SK-N-SH (cell line): ENCODE measurements around the gene FASLG. TPM values are rescaled to one million over a fixed set of nuclear protein-coding genes. Genes with fewer than 3 reads are reported as not detected.

Experiments used
- CTCF ChIA-PET: fragments of 300-600, 350-600 bp; formaldehyde crosslinking; extraction: SDS; loops from one replicate; lab custom pipeline; 2021; lab: Yijun Ruan, JAX
- POLR2A ChIA-PET: fragments of 350-600 bp; sonication (Branson Sonifier 250); formaldehyde crosslinking; extraction: SDS; loops from one replicate; lab custom pipeline; 2020; ENCODE audit warnings: antibody characterized with exemption, inconsistent platforms; lab: Yijun Ruan, JAX
- DNase-seq: peaks from one replicate; pipeline ENCODE4 v3.0.0; 2012
- H2AFZ ChIP-seq: fragments of 200-600 bp; sonication (generic); 2 replicates; pipeline ENCODE4 v1.8.1; 2016; ENCODE audit warnings: antibody characterized with exemption, mild to moderate bottlenecking, low read depth
- H3F3A ChIP-seq: fragments of 200-600 bp; sonication (generic); replicated peaks from 2 replicates; pipeline ENCODE3; 2016; ENCODE audit warnings: antibody characterized with exemption, mild to moderate bottlenecking; ENCODE audit not compliant: insufficient read depth
- H3K27ac ChIP-seq, 2 experiments: fragments of 200-500 bp in 1 of 2; fragments of 200-600 bp in 1 of 2; sonication (Bioruptor generic) in 1 of 2; sonication (generic), shearing (Covaris generic) in 1 of 2; 2 replicates each; pipeline versions ENCODE4 v1.5.1 to v1.6.1; 2014 to 2016; ENCODE audit warnings: low read depth in 2 of 2, inconsistent platforms in 1 of 2, low read length in 1 of 2, mild to moderate bottlenecking in 1 of 2, mixed read lengths in 1 of 2
- H3K27me3 ChIP-seq: fragments of 200-600 bp; sonication (generic), shearing (Covaris generic); 2 replicates; pipeline ENCODE4 v1.6.1; 2016; ENCODE audit warnings: mixed run types; ENCODE audit not compliant: insufficient read depth
- H3K36me3 ChIP-seq, 2 experiments: fragments of 200-500 bp in 1 of 2; fragments of 200-600 bp in 1 of 2; sonication (Bioruptor generic) in 1 of 2; sonication (generic) in 1 of 2; replicated peaks in 1 of 2; 2 replicates each; pipeline versions ENCODE3 to v1.5.1; 2014 to 2016; ENCODE audit warnings: low read length in 1 of 2, mild to moderate bottlenecking in 1 of 2; ENCODE audit not compliant: insufficient read depth in 2 of 2, control insufficient read depth in 1 of 2
- H3K4me1 ChIP-seq, 2 experiments: fragments of 200-500 bp in 1 of 2; fragments of 200-600 bp in 1 of 2; sonication (Bioruptor generic) in 1 of 2; sonication (generic), shearing (Covaris generic) in 1 of 2; 2 replicates each; pipeline versions ENCODE4 v1.5.1 to v1.6.1; 2014 to 2016; ENCODE audit warnings: low read depth in 1 of 2, low read length in 1 of 2, mixed run types in 1 of 2; ENCODE audit not compliant: insufficient read depth in 2 of 2, control insufficient read depth in 1 of 2
- H3K4me2 ChIP-seq: fragments of 200-600 bp; sonication (generic), shearing (Covaris generic); 2 replicates; pipeline ENCODE4 v1.6.1; 2017; ENCODE audit warnings: mixed run types
- H3K4me3 ChIP-seq, 2 experiments: fragments of 200-500 bp in 1 of 2; fragments of 200-600 bp in 1 of 2; sonication (Bioruptor generic) in 1 of 2; sonication (generic), shearing (Covaris generic) in 1 of 2; 2 replicates each; pipeline versions ENCODE4 v1.5.1 to v1.8.1; 2014 to 2016; ENCODE audit warnings: low read depth in 2 of 2, inconsistent platforms in 1 of 2, low read length in 1 of 2, mild to moderate bottlenecking in 1 of 2, mixed read lengths in 1 of 2, moderate library complexity in 1 of 2
- H3K79me2 ChIP-seq: fragments of 200-600 bp; sonication (generic); 2 replicates; pipeline ENCODE4 v1.8.1; 2017; ENCODE audit warnings: mild to moderate bottlenecking; ENCODE audit not compliant: insufficient read depth
- H3K9ac ChIP-seq: fragments of 200-600 bp; sonication (generic); 2 replicates; pipeline ENCODE4 v1.6.1; 2017; ENCODE audit warnings: mixed run types
- H3K9me2 ChIP-seq: fragments of 200-600 bp; sonication (generic); 2 replicates; pipeline ENCODE4 v1.6.1; 2017; ENCODE audit warnings: mixed run types
- H3K9me3 ChIP-seq: fragments of 200-600 bp; sonication (generic); 2 replicates; pipeline ENCODE4 v1.6.1; 2017; ENCODE audit warnings: mixed run types, mild to moderate bottlenecking, moderate library complexity
- H4K20me1 ChIP-seq: fragments of 200-600 bp; sonication (generic); 2 replicates; pipeline ENCODE4 v1.6.1; 2017; ENCODE audit warnings: mild to moderate bottlenecking, mixed run types; ENCODE audit not compliant: insufficient read depth
- ELF1 ChIP-seq: IDR thresholded peaks from 2 replicates; pipeline ENCODE4 v1.4.0; 2012
- EP300 ChIP-seq, 2 experiments: IDR thresholded peaks; 2 replicates each; pipeline versions ENCODE4 v1.4.0 to v1.6.1; 2012; ENCODE audit warnings: borderline replicate concordance in 1 of 2, low read depth in 1 of 2, low read length in 1 of 2
- EZH2phosphoT487 ChIP-seq: fragments of 200-600 bp; sonication (generic); IDR thresholded peaks from 2 replicates; pipeline ENCODE4 v1.6.1; 2017; ENCODE audit warnings: low read depth, mixed run types, mild to moderate bottlenecking, antibody characterized with exemption, moderate library complexity, borderline replicate concordance
- FOSL2 ChIP-seq: IDR thresholded peaks from 2 replicates; pipeline ENCODE4 v1.4.0; 2012; ENCODE audit warnings: low read depth, mild to moderate bottlenecking, moderate library complexity, borderline replicate concordance
- FOXM1 ChIP-seq: IDR thresholded peaks from 2 replicates; pipeline ENCODE4 v1.4.0; 2012; ENCODE audit warnings: low read depth, mild to moderate bottlenecking
- GABPA ChIP-seq: IDR thresholded peaks from 2 replicates; pipeline ENCODE4 v1.4.0; 2012; ENCODE audit warnings: low read depth, mild to moderate bottlenecking
- GATA2 ChIP-seq: sonication (generic); formaldehyde crosslinking; IDR thresholded peaks from 2 replicates; pipeline ENCODE4 v1.5.0; 2020; ENCODE audit warnings: mild to moderate bottlenecking, missing genetic modification reagents
- MEF2A ChIP-seq: IDR thresholded peaks from 2 replicates; pipeline ENCODE4 v1.4.0; 2012; ENCODE audit warnings: low read depth, borderline replicate concordance
- MXI1 ChIP-seq: IDR thresholded peaks from 2 replicates; pipeline ENCODE4 v1.6.1; 2012; ENCODE audit warnings: mild to moderate bottlenecking, low read depth, low read length, improper control_type of control experiment
- NFIC ChIP-seq: IDR thresholded peaks from 2 replicates; pipeline ENCODE4 v1.4.0; 2012; ENCODE audit warnings: borderline replicate concordance
- POLR2AphosphoS5 ChIP-seq: IDR thresholded peaks from 2 replicates; pipeline ENCODE4 v1.6.1; 2012; ENCODE audit warnings: low read depth, low read length
- RAD21 ChIP-seq: IDR thresholded peaks from 2 replicates; pipeline ENCODE4 v1.6.1; 2012; ENCODE audit warnings: mild to moderate bottlenecking, low read length
- RCOR1 ChIP-seq: fragments of 150-350 bp; IDR thresholded peaks from 2 replicates; pipeline ENCODE4 v1.6.1; 2017; ENCODE audit warnings: antibody characterized with exemption, low read length
- RFX5 ChIP-seq: IDR thresholded peaks from 2 replicates; pipeline ENCODE4 v1.6.1; 2012; ENCODE audit warnings: mild to moderate bottlenecking, improper control_type of control experiment, low read length
- SIN3A ChIP-seq: IDR thresholded peaks from 2 replicates; pipeline ENCODE4 v1.6.1; 2012; ENCODE audit warnings: low read depth, mild to moderate bottlenecking, low read length, moderate library complexity, borderline replicate concordance
- SMC3 ChIP-seq: IDR thresholded peaks from 2 replicates; pipeline ENCODE4 v1.6.1; 2012; ENCODE audit warnings: low read depth, low read length, improper control_type of control experiment
- TCF12 ChIP-seq: IDR thresholded peaks from 2 replicates; pipeline ENCODE4 v1.4.0; 2012
- YY1 ChIP-seq: IDR thresholded peaks from 2 replicates; pipeline ENCODE4 v1.4.0; 2012; ENCODE audit warnings: low read depth, mild to moderate bottlenecking
- WGBS: methylation state at CpG from one replicate; pipeline ENCODE4 v1.1.6; 2017; ENCODE audit warnings: low lambda C conversion rate; 5-methylcytosine and 5-hydroxymethylcytosine counted together
- polyA plus RNA-seq, 3 experiments: library from polyadenylated mRNA; depleted of rRNA; stranded (reverse); fragments of >200 nt; gene quantifications; 2 replicates each; pipeline ENCODE4 v1.2.3, GENCODE V29; 2012
- TF ChIP-seq, protein P1 (sequence below): IDR thresholded peaks from 2 replicates; pipeline ENCODE4 v1.4.0; 2012; ENCODE audit warnings: low read depth, borderline replicate concordance
- TF ChIP-seq, protein P2 (sequence below): fragments of 200-600 bp; sonication (generic); IDR thresholded peaks from 2 replicates; pipeline ENCODE4 v1.6.1; 2017; ENCODE audit warnings: antibody characterized with exemption, mild to moderate bottlenecking, moderate library complexity
- TF ChIP-seq, protein P3 (sequence below): IDR thresholded peaks from 2 replicates; pipeline ENCODE4 v1.4.0; 2012; ENCODE audit warnings: low read depth
- TF ChIP-seq, protein P4 (sequence below): fragments of 150-350 bp; IDR thresholded peaks from 2 replicates; pipeline ENCODE4 v1.6.1; 2017; ENCODE audit warnings: antibody characterized with exemption, low read length, low read depth, borderline replicate concordance
- TF ChIP-seq, protein P5 (sequence below): IDR thresholded peaks from 2 replicates; pipeline ENCODE4; 2012

The FASLG gene
- polyA plus RNA-seq, 1 of the 3 experiments (the other 2 are of a cell fraction): not detected

DNA sequence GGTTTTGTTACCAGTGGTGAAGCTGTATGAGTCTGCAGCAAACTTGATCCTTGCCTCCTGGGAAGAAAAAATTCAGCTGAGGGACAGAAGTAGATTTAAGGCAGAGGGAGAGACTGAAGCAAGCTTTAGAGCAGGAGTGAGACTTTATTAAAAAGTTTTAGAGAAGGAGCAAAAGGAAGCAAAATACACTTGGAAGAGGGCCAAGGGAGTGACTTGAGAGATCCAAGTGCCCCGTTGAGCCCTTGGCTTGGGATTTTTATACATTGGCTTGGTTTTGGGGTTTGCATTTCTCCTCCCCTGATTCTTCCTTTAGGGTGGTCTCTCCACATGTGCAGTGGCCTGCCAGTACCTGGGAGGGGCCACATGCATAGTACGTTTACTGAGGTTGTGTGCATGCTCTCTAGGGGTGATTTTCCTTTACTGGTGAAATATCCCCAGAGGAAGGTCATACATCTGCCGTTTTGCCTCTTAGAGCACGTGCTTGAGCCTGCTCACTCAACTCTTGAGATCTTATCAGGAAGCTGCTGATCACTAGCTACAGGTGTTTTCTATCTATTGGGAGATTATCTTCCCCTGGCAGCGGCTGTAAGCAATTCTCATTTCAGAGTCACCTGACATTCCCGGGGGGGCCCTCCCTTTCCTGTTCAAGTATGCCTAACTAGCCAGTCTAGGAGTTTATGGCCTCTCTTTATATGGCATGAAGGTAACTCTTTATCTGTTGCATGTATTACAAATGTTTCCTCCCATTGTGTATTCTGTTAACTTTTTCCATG lies 20.3 kb downstream of the FASLG start:
- Histone ChIP-seq H3K4me2 (no peak overlapping the region), H3K27ac (no peak overlapping the region), H3K9me2 (no peaks in the 10 kb centered on the region), H3K36me3 (no peaks in the 10 kb centered on the region), H3K4me3 (no peak overlapping the region), H4K20me1 (no peaks in the 10 kb centered on the region), H2AFZ (no peak overlapping the region), H3F3A (no peaks in the 10 kb centered on the region), H3K9me3 (no peaks in the 10 kb centered on the region), H3K9ac (no peak overlapping the region), H3K27me3 (no peaks in the 10 kb centered on the region), H3K79me2 (no peaks in the 10 kb centered on the region), H3K4me1 (peaks cover 0 to 7% of the 10 kb centered on the region in 2 experiments; a peak in 2 of 4 replicates)
- POLR2A ChIA-PET: no interaction called here
- no peak for DNase-seq
- CTCF ChIA-PET: interaction anchor here (0.9 kb wide), 1 partner anchor 235 kb away, joined by 3 read pairs; no protein-coding TSS in a partner anchor
- WGBS: 57% methylated on average over 6 of the region's 6 CpGs
- no peak for TF ChIP-seq YY1
- no peak for TF ChIP-seq EZH2phosphoT487
- TF ChIP-seq NFIC: no peak
- TF ChIP-seq EP300 (IDR thresholded peaks at IDR 0.05; ENCODE audit: borderline replicate concordance in 1 of 2, low read depth in 1 of 2, low read length in 1 of 2): no peak
- no peak for TF ChIP-seq RFX5
- no peak for TF ChIP-seq RCOR1
- no peak for TF ChIP-seq TCF12
- no peak for TF ChIP-seq SIN3A
- TF ChIP-seq SMC3: no peak
- no peak for TF ChIP-seq RAD21
- no peak for TF ChIP-seq GABPA
- no peak for TF ChIP-seq FOSL2
- TF ChIP-seq GATA2: no peak
- TF ChIP-seq, all 33 proteins: peak for 0

DNA sequence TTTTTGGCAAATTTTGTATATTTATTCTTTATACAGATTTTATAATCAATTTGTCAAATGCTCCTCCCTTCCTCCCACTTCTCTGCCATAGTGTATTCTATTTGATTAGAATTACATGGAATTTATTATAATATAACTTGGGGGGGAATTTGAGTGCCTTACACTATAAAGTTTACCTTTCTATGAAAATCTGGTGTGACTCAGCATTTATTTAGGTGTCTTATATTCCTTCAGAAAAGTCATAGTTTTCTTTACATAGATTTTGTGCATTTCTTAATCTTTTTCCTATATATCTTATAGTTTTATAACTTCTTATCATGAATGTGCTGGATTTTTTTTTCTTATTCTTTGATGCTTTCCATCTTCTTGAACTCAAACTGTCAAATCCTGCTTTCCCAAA lies 21.3 kb downstream of the FASLG start:
- Histone ChIP-seq H3F3A (no peaks in the 10 kb centered on the region), H3K4me2 (no peak overlapping the region), H4K20me1 (no peaks in the 10 kb centered on the region), H3K79me2 (no peaks in the 10 kb centered on the region), H2AFZ (no peak overlapping the region), H3K9me3 (no peaks in the 10 kb centered on the region), H3K36me3 (no peaks in the 10 kb centered on the region), H3K27ac (no peak overlapping the region), H3K4me1 (peaks cover 0 to 4% of the 10 kb centered on the region in 2 experiments; a peak in 2 of 4 replicates), H3K9ac (no peak overlapping the region), H3K4me3 (no peak overlapping the region), H3K27me3 (no peaks in the 10 kb centered on the region), H3K9me2 (no peaks in the 10 kb centered on the region)
- POLR2A ChIA-PET: no interaction called here
- DNase-seq: no peak
- TF ChIP-seq, protein P1, sequence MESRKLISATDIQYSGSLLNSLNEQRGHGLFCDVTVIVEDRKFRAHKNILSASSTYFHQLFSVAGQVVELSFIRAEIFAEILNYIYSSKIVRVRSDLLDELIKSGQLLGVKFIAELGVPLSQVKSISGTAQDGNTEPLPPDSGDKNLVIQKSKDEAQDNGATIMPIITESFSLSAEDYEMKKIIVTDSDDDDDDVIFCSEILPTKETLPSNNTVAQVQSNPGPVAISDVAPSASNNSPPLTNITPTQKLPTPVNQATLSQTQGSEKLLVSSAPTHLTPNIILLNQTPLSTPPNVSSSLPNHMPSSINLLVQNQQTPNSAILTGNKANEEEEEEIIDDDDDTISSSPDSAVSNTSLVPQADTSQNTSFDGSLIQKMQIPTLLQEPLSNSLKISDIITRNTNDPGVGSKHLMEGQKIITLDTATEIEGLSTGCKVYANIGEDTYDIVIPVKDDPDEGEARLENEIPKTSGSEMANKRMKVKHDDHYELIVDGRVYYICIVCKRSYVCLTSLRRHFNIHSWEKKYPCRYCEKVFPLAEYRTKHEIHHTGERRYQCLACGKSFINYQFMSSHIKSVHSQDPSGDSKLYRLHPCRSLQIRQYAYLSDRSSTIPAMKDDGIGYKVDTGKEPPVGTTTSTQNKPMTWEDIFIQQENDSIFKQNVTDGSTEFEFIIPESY: no peak
- TF ChIP-seq, protein P2, sequence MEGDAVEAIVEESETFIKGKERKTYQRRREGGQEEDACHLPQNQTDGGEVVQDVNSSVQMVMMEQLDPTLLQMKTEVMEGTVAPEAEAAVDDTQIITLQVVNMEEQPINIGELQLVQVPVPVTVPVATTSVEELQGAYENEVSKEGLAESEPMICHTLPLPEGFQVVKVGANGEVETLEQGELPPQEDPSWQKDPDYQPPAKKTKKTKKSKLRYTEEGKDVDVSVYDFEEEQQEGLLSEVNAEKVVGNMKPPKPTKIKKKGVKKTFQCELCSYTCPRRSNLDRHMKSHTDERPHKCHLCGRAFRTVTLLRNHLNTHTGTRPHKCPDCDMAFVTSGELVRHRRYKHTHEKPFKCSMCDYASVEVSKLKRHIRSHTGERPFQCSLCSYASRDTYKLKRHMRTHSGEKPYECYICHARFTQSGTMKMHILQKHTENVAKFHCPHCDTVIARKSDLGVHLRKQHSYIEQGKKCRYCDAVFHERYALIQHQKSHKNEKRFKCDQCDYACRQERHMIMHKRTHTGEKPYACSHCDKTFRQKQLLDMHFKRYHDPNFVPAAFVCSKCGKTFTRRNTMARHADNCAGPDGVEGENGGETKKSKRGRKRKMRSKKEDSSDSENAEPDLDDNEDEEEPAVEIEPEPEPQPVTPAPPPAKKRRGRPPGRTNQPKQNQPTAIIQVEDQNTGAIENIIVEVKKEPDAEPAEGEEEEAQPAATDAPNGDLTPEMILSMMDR: no peak
- TF ChIP-seq, protein P3, sequence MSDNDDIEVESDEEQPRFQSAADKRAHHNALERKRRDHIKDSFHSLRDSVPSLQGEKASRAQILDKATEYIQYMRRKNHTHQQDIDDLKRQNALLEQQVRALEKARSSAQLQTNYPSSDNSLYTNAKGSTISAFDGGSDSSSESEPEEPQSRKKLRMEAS: no peak
- TF ChIP-seq EP300 (IDR thresholded peaks at IDR 0.05; ENCODE audit: borderline replicate concordance in 1 of 2, low read depth in 1 of 2, low read length in 1 of 2) (no peak), ELF1 (no peak), FOSL2 (no peak), MXI1 (no peak), FOXM1 (no peak), SIN3A (no peak), MEF2A (no peak), RFX5 (no peak), POLR2AphosphoS5 (no peak)
- TF ChIP-seq, protein P4, sequence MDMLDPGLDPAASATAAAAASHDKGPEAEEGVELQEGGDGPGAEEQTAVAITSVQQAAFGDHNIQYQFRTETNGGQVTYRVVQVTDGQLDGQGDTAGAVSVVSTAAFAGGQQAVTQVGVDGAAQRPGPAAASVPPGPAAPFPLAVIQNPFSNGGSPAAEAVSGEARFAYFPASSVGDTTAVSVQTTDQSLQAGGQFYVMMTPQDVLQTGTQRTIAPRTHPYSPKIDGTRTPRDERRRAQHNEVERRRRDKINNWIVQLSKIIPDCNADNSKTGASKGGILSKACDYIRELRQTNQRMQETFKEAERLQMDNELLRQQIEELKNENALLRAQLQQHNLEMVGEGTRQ: no peak
- TF ChIP-seq, protein P5, sequence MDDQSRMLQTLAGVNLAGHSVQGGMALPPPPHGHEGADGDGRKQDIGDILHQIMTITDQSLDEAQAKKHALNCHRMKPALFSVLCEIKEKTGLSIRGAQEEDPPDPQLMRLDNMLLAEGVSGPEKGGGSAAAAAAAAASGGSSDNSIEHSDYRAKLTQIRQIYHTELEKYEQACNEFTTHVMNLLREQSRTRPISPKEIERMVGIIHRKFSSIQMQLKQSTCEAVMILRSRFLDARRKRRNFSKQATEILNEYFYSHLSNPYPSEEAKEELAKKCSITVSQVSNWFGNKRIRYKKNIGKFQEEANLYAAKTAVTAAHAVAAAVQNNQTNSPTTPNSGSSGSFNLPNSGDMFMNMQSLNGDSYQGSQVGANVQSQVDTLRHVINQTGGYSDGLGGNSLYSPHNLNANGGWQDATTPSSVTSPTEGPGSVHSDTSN: no peak
- CTCF ChIA-PET: no interaction called here
